ENCODE measurements around the gene VPREB3.

GRCh38 chr22:23722160-23722559, 32.1 kb downstream of the VPREB3 start:
- TF ChIP-seq CTCF (IDR thresholded peaks at IDR 0.05) (no peak), POLR2A (IDR thresholded peaks at IDR 0.05) (no peak), POLR2AphosphoS5 (IDR thresholded peaks at IDR 0.05) (no peak)
